ENCODE measurements around the gene ZNF607.

DNA sequence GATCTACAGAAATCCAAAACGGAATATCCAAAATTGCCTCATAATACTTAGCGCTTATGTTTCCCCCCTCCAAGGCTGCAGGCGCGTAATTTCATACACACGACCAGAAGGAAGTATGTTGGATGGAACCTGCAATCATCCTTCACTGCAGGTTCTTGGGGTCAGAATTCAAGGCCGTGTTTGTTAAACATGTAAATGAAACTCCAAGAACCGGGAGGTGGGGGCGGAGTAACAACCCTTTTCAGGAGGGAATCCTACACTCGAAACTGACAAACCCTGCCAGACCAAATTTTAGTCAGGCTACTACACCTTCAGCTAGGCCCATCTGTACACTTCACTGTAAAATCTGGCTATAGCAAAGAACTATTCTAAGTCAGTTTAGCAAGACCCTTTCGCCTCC, 1.3 kb downstream of the ZNF607 start:
- TF ChIP-seq POLR2AphosphoS5 (IDR thresholded peaks at IDR 0.05) (no peak), POLR2A (IDR thresholded peaks at IDR 0.05) (no peak), EP300 (IDR thresholded peaks at IDR 0.05) (no peak)
- TF ChIP-seq, protein P1, sequence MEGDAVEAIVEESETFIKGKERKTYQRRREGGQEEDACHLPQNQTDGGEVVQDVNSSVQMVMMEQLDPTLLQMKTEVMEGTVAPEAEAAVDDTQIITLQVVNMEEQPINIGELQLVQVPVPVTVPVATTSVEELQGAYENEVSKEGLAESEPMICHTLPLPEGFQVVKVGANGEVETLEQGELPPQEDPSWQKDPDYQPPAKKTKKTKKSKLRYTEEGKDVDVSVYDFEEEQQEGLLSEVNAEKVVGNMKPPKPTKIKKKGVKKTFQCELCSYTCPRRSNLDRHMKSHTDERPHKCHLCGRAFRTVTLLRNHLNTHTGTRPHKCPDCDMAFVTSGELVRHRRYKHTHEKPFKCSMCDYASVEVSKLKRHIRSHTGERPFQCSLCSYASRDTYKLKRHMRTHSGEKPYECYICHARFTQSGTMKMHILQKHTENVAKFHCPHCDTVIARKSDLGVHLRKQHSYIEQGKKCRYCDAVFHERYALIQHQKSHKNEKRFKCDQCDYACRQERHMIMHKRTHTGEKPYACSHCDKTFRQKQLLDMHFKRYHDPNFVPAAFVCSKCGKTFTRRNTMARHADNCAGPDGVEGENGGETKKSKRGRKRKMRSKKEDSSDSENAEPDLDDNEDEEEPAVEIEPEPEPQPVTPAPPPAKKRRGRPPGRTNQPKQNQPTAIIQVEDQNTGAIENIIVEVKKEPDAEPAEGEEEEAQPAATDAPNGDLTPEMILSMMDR (IDR thresholded peaks at IDR 0.05): no peak

Measured in suprapubic skin (tissue), 4 donors.